Nephron (organoid): ENCODE measurements around the gene FILIP1L.

ENCODE experiments used
- H3K27ac Mint-ChIP-seq, 3 experiments: 2 replicates each; pipeline ENCODE4 v1.8.0; 2020; ENCODE audit warnings: mixed read lengths in 3 of 3, mild to moderate bottlenecking in 2 of 3, moderate library complexity in 1 of 3
- H3K27me3 Mint-ChIP-seq: 2 replicates; pipeline ENCODE4 v1.8.0; 2021; ENCODE audit warnings: low read depth, mild to moderate bottlenecking, moderate library complexity, mixed read lengths
- H3K36me3 Mint-ChIP-seq: 2 replicates; pipeline ENCODE4 v1.8.0; 2020; ENCODE audit warnings: low read depth, mixed read lengths
- H3K4me1 Mint-ChIP-seq: 2 replicates; pipeline ENCODE4 v1.8.0; 2020; ENCODE audit warnings: mixed read lengths
- H3K4me3 Mint-ChIP-seq, 3 experiments: 2 replicates each; pipeline ENCODE4 v1.8.0; 2020; ENCODE audit warnings: mild to moderate bottlenecking in 3 of 3, mixed read lengths in 3 of 3, moderate library complexity in 2 of 3
- H3K9me3 Mint-ChIP-seq: 2 replicates; pipeline ENCODE4 v1.8.0; 2020; ENCODE audit warnings: mixed read lengths
- TF ChIP-seq, protein P1 (sequence below), 3 experiments: fragments of 200-600 bp; sonication (generic); IDR thresholded peaks; one replicate each; pipeline ENCODE4 v1.5.0; 2021; ENCODE audit warnings: antibody characterized with exemption in 3 of 3; ENCODE audit not compliant: unreplicated experiment in 3 of 3

FILIP1L gene

GRCh38 chr3:100084100-100084806 lies 30.0 kb downstream of the FILIP1L start:
- Mint-ChIP-seq H3K9me3 (no peaks in the 10 kb centered on the region), H3K36me3 (no peaks in the 10 kb centered on the region), H3K27me3 (no peaks in the 10 kb centered on the region), H3K4me1 (peaks cover 15% of the 10 kb centered on the region), H3K27ac (no peak overlapping the region), H3K4me3 (no peak overlapping the region)
- TF ChIP-seq, protein P1, sequence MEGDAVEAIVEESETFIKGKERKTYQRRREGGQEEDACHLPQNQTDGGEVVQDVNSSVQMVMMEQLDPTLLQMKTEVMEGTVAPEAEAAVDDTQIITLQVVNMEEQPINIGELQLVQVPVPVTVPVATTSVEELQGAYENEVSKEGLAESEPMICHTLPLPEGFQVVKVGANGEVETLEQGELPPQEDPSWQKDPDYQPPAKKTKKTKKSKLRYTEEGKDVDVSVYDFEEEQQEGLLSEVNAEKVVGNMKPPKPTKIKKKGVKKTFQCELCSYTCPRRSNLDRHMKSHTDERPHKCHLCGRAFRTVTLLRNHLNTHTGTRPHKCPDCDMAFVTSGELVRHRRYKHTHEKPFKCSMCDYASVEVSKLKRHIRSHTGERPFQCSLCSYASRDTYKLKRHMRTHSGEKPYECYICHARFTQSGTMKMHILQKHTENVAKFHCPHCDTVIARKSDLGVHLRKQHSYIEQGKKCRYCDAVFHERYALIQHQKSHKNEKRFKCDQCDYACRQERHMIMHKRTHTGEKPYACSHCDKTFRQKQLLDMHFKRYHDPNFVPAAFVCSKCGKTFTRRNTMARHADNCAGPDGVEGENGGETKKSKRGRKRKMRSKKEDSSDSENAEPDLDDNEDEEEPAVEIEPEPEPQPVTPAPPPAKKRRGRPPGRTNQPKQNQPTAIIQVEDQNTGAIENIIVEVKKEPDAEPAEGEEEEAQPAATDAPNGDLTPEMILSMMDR (IDR thresholded peaks at IDR 0.05; ENCODE audit: unreplicated experiment in 3 of 3): no peak

DNA sequence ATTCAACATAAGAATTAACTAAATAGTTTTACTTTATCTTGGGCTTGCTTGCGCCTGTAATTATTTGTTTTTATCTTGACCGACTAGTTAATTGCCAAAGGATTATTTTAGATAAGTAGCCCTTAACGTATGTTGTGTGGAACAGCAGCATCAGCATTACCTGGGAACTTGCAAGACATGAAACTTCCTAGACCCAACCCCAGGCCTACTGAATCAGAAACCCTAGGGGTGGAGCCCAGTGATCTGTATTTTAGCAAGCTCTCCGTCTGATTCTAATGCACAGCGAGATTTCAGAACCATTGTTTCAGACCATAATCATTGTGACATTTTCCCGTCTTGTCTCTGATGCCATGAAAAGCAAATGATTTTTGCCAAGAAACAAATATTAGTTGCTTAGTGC lies 31.1 kb downstream of the FILIP1L start:
- H3K4me3 Mint-ChIP-seq: no peak overlapping the region
- H3K27me3 Mint-ChIP-seq: no peaks in the 10 kb centered on the region
- peaks cover 9% of the 10 kb centered on the region for H3K4me1 Mint-ChIP-seq
- no peak overlapping the region for H3K27ac Mint-ChIP-seq
- no peaks in the 10 kb centered on the region for H3K9me3 Mint-ChIP-seq
- TF ChIP-seq, protein P1 (IDR thresholded peaks at IDR 0.05; ENCODE audit: unreplicated experiment in 3 of 3): no peak
- H3K36me3 Mint-ChIP-seq: no peaks in the 10 kb centered on the region

- Mint-ChIP-seq H3K27me3 (no peaks in the 10 kb centered on the region), H3K4me1 (peaks cover 9% of the 10 kb centered on the region), H3K27ac (peak overlapping the region in 1 of 3 experiments; percentile 16), H3K36me3 (no peaks in the 10 kb centered on the region), H3K4me3 (no peak overlapping the region), H3K9me3 (no peaks in the 10 kb centered on the region)
- TF ChIP-seq, protein P1 (IDR thresholded peaks at IDR 0.05; ENCODE audit: unreplicated experiment in 3 of 3): no peak
Measured at GRCh38 chr3:100082714-100083113, 31.6 kb downstream of the FILIP1L start.

DNA sequence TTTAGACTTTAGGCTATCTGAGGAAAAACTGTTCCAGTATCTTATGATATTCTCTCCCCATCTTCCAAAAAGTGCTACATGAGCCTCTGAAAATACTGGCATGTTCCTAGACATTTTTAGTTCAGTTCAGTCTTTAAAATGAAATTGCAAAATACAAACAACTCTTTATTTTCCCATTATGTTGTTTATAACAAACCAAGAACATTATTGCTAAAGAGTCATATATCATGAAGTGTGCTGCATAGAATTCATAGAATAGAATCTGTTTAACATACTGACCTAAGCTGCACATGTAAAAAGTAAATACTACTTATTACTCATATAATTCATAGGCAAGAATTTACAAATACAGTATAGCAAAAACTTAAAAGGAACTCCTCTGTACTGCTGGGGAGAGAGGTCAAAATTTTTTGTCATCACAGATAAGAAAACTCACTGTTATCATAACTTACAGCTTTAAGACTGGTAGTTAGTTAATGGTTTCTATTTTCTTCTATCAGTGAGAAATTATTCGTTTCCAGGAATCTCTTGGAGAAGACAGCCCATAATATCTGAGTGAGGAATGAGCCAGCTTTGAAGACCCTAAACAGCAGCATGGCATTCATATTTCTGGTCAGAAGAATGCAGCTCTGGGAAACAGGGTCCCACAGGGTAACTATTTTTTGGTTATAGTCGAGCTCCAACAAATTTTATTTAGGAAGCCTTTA lies 32.2 kb downstream of the FILIP1L start:
- Mint-ChIP-seq H3K27ac (peak overlapping the region in 2 of 3 experiments; percentile 16 to 61), H3K4me3 (no peak overlapping the region), H3K9me3 (no peaks in the 10 kb centered on the region), H3K27me3 (no peaks in the 10 kb centered on the region), H3K4me1 (peaks cover 13% of the 10 kb centered on the region), H3K36me3 (no peaks in the 10 kb centered on the region)
- TF ChIP-seq, protein P1 (IDR thresholded peaks at IDR 0.05; ENCODE audit: unreplicated experiment in 3 of 3): no peak

GRCh38 chr3:100081311-100081710 lies 33.0 kb downstream of the FILIP1L start:
- Mint-ChIP-seq H3K9me3 (no peaks in the 10 kb centered on the region), H3K4me3 (no peak overlapping the region)

More at GRCh38 chr3:100081311-100081710, 33.0 kb downstream of the FILIP1L start:
- TF ChIP-seq, protein P1 (IDR thresholded peaks at IDR 0.05; ENCODE audit: unreplicated experiment in 3 of 3): no peak
- Mint-ChIP-seq H3K27ac (no peak overlapping the region), H3K27me3 (no peaks in the 10 kb centered on the region), H3K36me3 (no peaks in the 10 kb centered on the region), H3K4me1 (peaks cover 20% of the 10 kb centered on the region)
